Fibroblast of the aortic adventitia (primary cell): Measurements from ENCODE around the gene CORO2B. TPM values are rescaled to one million over a fixed set of nuclear protein-coding genes. Genes with fewer than 3 reads are reported as not detected.

Experiments used
- DNase-seq: peaks from one replicate; pipeline ENCODE4 v3.0.0-alpha.2; 2010; ENCODE audit warnings: low read depth
- H3K4me3 ChIP-seq: 2 replicates; pipeline ENCODE4 v1.5.1; 2011; ENCODE audit warnings: low read depth, mild to moderate bottlenecking, control low read depth, low read length, moderate library complexity
- CTCF ChIP-seq: IDR thresholded peaks from 2 replicates; pipeline ENCODE4 v1.5.1; 2011; ENCODE audit warnings: mild to moderate bottlenecking, low read length, control low read depth, inconsistent platforms; ENCODE audit not compliant: insufficient read depth
- total RNA-seq: library from RNA; depleted of rRNA; stranded (reverse); fragments of >200 nt; gene quantifications from 2 replicates; pipeline ENCODE4 v1.2.3, GENCODE V29; 2012; ENCODE audit warnings: low replicate concordance

The CORO2B gene
- total RNA-seq, 1 donor, result 23.3 TPM

DNA sequence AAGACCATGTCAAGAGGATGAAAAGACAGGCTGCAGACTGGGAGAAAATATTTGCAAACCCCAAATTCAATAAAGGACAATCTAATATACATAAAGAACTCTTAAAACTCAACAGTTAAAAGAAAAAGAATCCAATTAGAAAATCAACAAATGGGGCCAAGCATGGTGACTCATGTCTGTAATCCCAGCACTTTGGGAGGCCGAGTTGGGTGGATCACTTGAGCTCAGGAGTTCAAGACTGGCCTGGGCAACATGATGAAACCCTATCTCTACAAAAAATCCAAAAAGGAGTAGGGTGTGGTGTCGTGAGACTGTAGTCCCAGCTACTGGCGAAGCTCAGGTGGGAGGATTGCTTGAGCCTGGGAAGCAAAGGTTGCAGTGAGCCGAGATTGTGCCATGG, 184.3 kb downstream of the CORO2B start:
- no peak for DNase-seq
- no peak overlapping the region for H3K4me3 ChIP-seq
- no peak for TF ChIP-seq CTCF

DNA sequence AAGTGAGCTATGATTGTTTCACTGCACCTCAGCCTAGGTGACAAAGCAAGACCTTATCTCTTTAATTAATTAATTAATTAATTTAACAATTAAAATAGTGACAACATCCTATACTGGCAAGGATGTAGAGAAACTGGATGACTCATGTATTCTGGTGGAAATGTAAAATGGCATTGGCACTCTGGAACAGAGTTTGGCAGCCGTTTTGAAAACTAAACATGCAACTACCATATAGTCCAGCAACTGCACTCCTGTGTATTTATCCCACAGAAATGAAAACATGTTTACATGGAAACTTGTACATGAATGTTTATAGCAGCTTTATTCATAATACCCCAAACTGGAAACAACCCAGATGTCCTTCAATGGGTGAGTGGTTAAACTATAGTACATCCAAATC, 185.3 kb downstream of the CORO2B start:
- TF ChIP-seq CTCF, result no peak
- no peak for DNase-seq
- no peak overlapping the region for H3K4me3 ChIP-seq

DNA sequence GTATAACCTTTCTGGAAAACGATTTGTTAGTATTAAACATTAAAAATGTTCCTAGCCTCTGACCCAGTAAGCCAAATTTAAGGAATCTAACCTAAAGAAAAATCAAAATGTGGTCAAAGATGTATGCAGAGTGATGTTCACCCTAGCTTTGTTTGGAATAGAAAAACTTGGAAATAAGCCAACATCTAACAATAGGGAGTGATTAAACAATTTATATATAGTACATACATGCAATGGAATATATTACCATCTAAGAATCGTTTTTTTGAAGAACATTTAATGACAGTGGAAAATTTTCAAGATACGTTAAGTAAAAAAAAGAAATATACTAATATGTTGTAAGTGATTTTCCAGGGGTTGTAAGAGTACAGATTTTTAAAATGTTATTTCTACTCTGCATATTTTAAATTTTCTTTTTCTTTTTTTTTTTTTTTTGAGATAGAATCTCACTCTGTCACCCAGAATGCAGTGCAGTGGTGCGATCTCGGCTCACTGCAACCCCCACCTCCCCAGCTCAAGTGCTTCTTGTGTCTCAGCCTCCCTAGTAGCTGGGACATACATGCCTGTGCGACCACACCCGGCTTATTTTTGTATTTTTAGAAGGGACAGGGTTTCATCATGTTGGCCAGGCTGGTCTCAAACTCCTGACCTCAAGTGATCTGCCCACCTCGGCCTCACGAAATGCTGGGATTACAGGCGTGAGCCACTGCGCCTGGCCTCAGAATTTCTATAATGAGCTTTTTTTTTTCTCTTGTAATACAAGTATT, 187.0 kb downstream of the CORO2B start:
- TF ChIP-seq CTCF, result no peak
- no peak for DNase-seq
- no peak overlapping the region for H3K4me3 ChIP-seq

GRCh38 chr15:68767833-68768232, 189.0 kb downstream of the CORO2B start:
- H3K4me3 ChIP-seq, result no peak overlapping the region
- no peak for DNase-seq
- no peak for TF ChIP-seq CTCF

DNA sequence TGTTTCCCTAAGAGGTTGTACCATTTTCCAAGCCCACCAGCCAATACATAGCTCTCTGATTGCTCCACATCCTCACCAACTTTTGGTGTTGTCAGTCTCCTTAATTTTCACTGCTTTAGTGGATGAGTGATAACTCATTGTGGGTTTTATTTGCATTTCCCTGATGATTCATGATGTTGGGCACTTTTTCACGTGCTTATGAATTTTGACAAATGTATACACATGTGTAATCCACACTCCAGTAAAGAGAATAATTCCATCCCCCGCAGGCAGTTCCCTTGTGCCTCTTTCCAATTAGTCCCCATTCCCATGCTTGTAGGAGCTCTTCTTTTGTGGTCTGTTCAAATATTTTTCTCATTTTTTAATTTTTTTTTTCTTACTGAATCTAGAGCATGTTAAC, 189.5 kb downstream of the CORO2B start:
- no peak for TF ChIP-seq CTCF
- DNase-seq, result no peak
- no peak overlapping the region for H3K4me3 ChIP-seq

- TF ChIP-seq CTCF, result no peak
- DNase-seq, result no peak
Observed at GRCh38 chr15:68769702-68770101, 190.9 kb downstream of the CORO2B start.

DNA sequence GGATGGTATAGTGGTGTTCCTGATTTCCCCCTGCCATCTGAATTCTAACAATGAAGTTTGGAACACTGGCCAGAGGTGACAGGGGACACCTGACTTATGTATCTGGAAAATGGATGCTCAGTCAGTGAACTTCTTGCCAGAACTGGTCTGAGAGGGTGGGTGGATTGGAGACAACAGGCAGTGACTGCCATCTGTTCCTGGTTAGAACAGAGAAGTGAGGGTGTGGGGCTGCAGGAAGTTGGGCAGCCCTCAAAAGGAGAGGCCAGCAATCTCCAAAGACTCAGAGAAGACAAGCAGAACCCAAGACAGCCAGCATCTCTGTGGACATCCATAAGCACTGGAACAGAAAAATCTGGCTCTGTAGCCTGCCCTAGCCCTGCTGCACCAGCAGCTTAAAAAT, 191.4 kb downstream of the CORO2B start:
- TF ChIP-seq CTCF, result no peak
- DNase-seq, result no peak
- no peak overlapping the region for H3K4me3 ChIP-seq

More at GRCh38 chr15:68769702-68770101, 190.9 kb downstream of the CORO2B start:
- no peak overlapping the region for H3K4me3 ChIP-seq
